Ishikawa (cell line): ENCODE measurements around the gene EPHB1.

Source experiments
- CEBPB ChIP-seq: IDR thresholded peaks from 2 replicates; pipeline ENCODE4 v1.6.1; 2012
- CREB1 ChIP-seq: IDR thresholded peaks from 2 replicates; pipeline ENCODE4 v1.6.1; 2012; ENCODE audit warnings: low read depth
- EGR1 ChIP-seq: IDR thresholded peaks from 2 replicates; pipeline ENCODE4 v1.6.1; 2012
- EP300 ChIP-seq: IDR thresholded peaks from 2 replicates; pipeline ENCODE4 v1.6.1; 2012; ENCODE audit warnings: borderline replicate concordance
- NFIC ChIP-seq: IDR thresholded peaks from 2 replicates; pipeline ENCODE4 v1.6.1; 2012
- RAD21 ChIP-seq: IDR thresholded peaks from 2 replicates; pipeline ENCODE4 v1.6.1; 2012; ENCODE audit warnings: low read depth
- TAF1 ChIP-seq: IDR thresholded peaks from 2 replicates; pipeline ENCODE4 v1.6.1; 2012; ENCODE audit warnings: low read depth, mild to moderate bottlenecking
- TCF12 ChIP-seq: IDR thresholded peaks from 2 replicates; pipeline ENCODE4 v1.6.1; 2012; ENCODE audit warnings: low read depth
- YY1 ChIP-seq: IDR thresholded peaks from 2 replicates; pipeline ENCODE4 v1.6.1; 2012; ENCODE audit warnings: low read depth
- ZBTB7A ChIP-seq: IDR thresholded peaks from 2 replicates; pipeline ENCODE4 v1.6.1; 2012; ENCODE audit warnings: low read depth
- TF ChIP-seq, protein P1 (sequence below): IDR thresholded peaks from 2 replicates; pipeline ENCODE4 v1.6.1; 2012
- TF ChIP-seq, protein P2 (sequence below): IDR thresholded peaks from 2 replicates; pipeline ENCODE4 v1.6.1; 2012; ENCODE audit warnings: low read depth, mild to moderate bottlenecking

DNA sequence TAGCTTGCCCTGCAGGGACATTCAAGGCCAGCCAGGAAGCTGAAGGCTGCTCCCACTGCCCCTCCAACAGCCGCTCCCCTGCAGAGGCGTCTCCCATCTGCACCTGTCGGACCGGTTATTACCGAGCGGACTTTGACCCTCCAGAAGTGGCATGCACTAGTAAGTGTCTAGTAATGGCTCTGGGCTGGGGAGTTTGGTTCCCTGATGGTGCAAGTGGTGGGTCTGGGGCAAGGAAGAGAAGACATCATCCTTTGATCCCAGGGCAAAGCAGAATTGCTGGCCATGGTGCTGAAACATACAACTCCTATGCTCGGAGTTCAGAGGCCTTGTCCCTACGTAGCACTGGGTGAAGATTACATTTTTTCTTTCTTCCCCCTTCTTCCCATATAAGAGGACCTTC lies 311.4 kb downstream of the EPHB1 start:
- TF ChIP-seq, protein P1, sequence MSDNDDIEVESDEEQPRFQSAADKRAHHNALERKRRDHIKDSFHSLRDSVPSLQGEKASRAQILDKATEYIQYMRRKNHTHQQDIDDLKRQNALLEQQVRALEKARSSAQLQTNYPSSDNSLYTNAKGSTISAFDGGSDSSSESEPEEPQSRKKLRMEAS = no peak
- TF ChIP-seq CREB1 = no peak
- TF ChIP-seq NFIC = no peak
- no peak for TF ChIP-seq TAF1
- TF ChIP-seq RAD21 = no peak
- TF ChIP-seq CEBPB = no peak
- TF ChIP-seq YY1 = no peak
- TF ChIP-seq ZBTB7A = no peak
- TF ChIP-seq, protein P2, sequence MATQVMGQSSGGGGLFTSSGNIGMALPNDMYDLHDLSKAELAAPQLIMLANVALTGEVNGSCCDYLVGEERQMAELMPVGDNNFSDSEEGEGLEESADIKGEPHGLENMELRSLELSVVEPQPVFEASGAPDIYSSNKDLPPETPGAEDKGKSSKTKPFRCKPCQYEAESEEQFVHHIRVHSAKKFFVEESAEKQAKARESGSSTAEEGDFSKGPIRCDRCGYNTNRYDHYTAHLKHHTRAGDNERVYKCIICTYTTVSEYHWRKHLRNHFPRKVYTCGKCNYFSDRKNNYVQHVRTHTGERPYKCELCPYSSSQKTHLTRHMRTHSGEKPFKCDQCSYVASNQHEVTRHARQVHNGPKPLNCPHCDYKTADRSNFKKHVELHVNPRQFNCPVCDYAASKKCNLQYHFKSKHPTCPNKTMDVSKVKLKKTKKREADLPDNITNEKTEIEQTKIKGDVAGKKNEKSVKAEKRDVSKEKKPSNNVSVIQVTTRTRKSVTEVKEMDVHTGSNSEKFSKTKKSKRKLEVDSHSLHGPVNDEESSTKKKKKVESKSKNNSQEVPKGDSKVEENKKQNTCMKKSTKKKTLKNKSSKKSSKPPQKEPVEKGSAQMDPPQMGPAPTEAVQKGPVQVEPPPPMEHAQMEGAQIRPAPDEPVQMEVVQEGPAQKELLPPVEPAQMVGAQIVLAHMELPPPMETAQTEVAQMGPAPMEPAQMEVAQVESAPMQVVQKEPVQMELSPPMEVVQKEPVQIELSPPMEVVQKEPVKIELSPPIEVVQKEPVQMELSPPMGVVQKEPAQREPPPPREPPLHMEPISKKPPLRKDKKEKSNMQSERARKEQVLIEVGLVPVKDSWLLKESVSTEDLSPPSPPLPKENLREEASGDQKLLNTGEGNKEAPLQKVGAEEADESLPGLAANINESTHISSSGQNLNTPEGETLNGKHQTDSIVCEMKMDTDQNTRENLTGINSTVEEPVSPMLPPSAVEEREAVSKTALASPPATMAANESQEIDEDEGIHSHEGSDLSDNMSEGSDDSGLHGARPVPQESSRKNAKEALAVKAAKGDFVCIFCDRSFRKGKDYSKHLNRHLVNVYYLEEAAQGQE = peak; percentile 92
- no peak for TF ChIP-seq EP300
- no peak for TF ChIP-seq TCF12
- no peak for TF ChIP-seq EGR1
